ENCODE results near the gene AGAP3.

The AGAP3 gene

DNA sequence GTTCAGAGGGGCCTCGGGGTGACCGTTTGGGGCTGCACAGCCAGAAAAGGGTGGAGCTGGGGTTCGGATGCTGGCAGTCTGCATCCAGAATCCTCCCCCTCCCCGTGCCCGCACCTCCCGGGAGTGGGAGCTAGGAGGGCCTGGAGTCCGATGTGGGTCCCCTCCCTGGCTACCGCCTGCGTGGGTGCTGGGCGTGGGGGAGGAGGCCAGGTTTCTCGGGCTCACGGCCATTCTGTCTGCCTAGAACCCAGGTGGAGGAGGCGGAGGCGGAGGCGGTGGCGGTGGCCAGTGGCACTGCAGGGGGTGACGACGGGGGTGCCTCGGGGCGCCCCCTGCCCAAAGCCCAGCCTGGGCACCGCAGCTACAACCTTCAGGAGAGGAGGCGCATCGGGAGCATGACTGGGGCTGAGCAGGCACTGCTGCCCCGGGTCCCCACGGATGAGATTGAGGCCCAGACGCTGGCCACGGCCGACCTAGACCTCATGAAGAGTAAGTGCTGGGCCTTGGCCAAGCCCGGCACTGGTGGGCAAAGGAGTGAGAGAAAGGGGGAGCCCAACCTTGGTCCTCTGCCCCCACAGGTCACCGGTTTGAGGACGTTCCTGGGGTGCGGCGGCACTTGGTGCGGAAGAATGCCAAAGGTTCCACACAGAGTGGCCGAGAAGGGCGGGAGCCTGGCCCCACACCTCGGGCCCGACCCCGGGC lies 19.9 kb upstream of the AGAP3 start:
- no peak overlapping the region for H3K27ac ChIP-seq
- H3K4me2 ChIP-seq, result no peak overlapping the region
- H3K4me3 ChIP-seq, result no peak overlapping the region
- no peaks in the 10 kb centered on the region for H3K9me3 ChIP-seq (replicated peaks in 1 of 11)
- H3K27me3 ChIP-seq, result no peaks in the 10 kb centered on the region
- H3K4me1 ChIP-seq, result peaks cover 7 to 13% (median 8%) of the 10 kb centered on the region in 10 experiments
- H3K9ac ChIP-seq, result peak overlapping the region in 1 of 11 experiments; percentile 5; a peak in 1 of 22 replicates
- peaks cover 8 to 95% (median 44%) of the 10 kb centered on the region in 11 experiments; a peak in 20 of 22 replicates for H4K20me1 ChIP-seq
- peaks cover 75 to 96% (median 93%) of the 10 kb centered on the region in 11 experiments for H3K36me3 ChIP-seq
- no peak for TF ChIP-seq Cebpa-rat (IDR thresholded peaks at IDR 0.05)

DNA sequence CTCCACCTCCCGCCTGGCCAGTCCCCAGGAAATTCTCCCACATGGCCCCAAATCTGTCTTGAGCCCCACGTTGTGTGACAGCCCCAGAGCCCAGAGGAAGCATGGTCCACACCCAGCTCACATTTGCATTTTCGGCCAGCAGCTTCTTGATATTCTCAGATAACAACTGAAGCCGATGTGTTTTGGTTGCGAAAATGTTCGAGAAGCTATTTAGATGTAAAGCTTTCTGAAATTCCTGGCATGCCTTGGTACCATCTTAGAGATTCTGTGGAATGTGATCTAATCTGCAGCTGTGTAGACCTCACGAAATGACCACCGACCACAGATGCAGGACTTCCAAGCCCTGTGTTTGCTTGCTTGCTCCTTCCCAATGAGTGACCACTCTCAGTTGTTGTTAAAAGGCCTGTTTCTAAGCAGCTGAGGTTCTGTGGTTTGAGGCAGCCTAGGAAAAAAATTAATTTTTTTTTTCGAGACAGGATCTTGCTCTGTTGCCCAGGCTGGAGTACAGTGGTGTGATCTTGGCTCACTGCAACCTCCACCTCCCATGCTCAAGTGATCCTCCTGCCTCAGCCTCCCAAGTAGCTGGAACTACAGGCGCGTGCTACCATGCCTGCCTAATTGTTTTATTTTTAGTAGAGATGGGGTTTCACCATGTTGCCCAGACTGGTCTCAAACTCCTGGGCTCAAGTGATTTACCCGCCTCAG lies 18.1 kb upstream of the AGAP3 start:
- H4K20me1 ChIP-seq, result peaks cover 0 to 97% (median 34%) of the 10 kb centered on the region in 11 experiments; a peak in 16 of 22 replicates
- no peak overlapping the region; a peak in 1 of 22 replicates for H3K9ac ChIP-seq
- H3K36me3 ChIP-seq, result peaks cover 89 to 100% (median 99%) of the 10 kb centered on the region in 11 experiments
- no peak overlapping the region for H3K4me2 ChIP-seq
- H3K4me1 ChIP-seq, result no peaks in the 10 kb centered on the region
- H3K4me3 ChIP-seq, result no peak overlapping the region
- no peaks in the 10 kb centered on the region for H3K27me3 ChIP-seq
- TF ChIP-seq Cebpa-rat (IDR thresholded peaks at IDR 0.05), result no peak
- no peak overlapping the region for H3K27ac ChIP-seq
- H3K9me3 ChIP-seq (replicated peaks in 1 of 11), result no peaks in the 10 kb centered on the region

DNA sequence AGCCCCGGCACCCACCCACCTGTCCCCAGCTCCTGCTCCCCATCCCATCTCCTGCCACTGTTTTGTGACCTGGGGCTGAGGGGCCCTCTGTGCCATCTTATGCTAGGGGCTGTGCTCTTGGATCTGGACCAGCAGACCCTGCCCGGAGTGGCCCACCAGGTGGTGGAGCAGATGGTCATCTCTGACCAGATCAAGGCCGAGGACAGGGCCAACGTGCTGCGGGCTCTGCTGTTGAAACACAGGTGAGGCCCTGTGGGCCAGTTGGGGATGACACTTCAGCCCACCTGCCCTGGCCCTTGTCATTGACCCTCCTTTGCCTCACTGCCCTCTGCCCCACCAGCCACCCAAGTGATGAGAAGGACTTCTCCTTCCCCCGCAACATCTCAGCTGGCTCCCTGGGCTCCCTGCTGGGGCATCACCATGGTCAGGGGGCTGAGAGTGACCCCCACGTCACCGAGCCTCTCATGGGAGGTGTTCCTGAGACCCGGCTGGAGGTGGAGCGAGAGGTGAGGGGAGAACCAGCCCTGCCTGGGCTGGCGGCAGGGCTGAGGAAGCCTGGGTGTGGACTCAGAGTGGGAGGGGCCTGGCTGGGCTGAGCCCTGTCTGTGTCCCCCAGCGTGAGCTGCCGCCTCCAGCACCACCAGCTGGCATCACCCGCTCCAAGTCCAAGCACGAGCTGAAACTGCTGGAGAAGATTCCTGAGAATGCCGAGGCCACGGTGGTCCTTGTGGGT lies 16.3 kb upstream of the AGAP3 start:
- no peak for TF ChIP-seq Cebpa-rat (IDR thresholded peaks at IDR 0.05)
- no peak overlapping the region for H3K9ac ChIP-seq
- peaks cover 99 to 100% (median 100%) of the 10 kb centered on the region in 11 experiments for H3K36me3 ChIP-seq

DNA sequence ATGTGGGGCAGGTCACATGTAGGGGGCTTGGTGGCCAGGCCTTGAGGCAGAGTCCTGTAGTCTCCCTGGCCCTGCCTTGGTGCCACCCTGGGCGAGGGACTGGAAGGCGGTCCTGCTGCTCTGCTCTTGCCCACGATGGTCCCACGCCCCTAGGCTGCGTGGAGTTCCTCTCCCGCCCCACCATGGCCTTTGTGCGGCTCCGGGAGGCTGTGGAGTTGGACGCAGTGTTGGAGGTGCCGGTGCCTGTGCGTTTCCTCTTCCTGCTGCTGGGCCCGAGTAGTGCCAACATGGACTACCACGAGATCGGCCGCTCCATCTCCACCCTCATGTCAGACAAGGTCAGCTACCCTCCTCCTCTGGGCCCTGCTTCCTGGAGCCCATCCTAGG lies 15.7 kb upstream of the AGAP3 start:
- no peak overlapping the region for H3K27ac ChIP-seq
- TF ChIP-seq Cebpa-rat (IDR thresholded peaks at IDR 0.05), result no peak
- H3K4me2 ChIP-seq, result no peak overlapping the region
- no peaks in the 10 kb centered on the region for H3K4me1 ChIP-seq
- peaks cover 99 to 100% (median 100%) of the 10 kb centered on the region in 11 experiments for H3K36me3 ChIP-seq
- no peak overlapping the region for H3K4me3 ChIP-seq
- no peaks in the 10 kb centered on the region for H3K9me3 ChIP-seq (replicated peaks in 1 of 11)
- no peak overlapping the region for H3K9ac ChIP-seq
- peaks cover 6 to 98% (median 40%) of the 10 kb centered on the region in 11 experiments; a peak in 18 of 22 replicates for H4K20me1 ChIP-seq
- no peaks in the 10 kb centered on the region for H3K27me3 ChIP-seq

More for the DNA sequence above, 16.3 kb upstream of the AGAP3 start:
- no peaks in the 10 kb centered on the region for H3K9me3 ChIP-seq (replicated peaks in 1 of 11)
- H3K27me3 ChIP-seq, result no peaks in the 10 kb centered on the region
- no peaks in the 10 kb centered on the region for H3K4me1 ChIP-seq
- no peak overlapping the region for H3K27ac ChIP-seq
- H3K4me2 ChIP-seq, result no peak overlapping the region
- H4K20me1 ChIP-seq, result peaks cover under 1 to 98% (median 40%) of the 10 kb centered on the region in 11 experiments; a peak in 18 of 22 replicates
- H3K4me3 ChIP-seq, result no peak overlapping the region

DNA sequence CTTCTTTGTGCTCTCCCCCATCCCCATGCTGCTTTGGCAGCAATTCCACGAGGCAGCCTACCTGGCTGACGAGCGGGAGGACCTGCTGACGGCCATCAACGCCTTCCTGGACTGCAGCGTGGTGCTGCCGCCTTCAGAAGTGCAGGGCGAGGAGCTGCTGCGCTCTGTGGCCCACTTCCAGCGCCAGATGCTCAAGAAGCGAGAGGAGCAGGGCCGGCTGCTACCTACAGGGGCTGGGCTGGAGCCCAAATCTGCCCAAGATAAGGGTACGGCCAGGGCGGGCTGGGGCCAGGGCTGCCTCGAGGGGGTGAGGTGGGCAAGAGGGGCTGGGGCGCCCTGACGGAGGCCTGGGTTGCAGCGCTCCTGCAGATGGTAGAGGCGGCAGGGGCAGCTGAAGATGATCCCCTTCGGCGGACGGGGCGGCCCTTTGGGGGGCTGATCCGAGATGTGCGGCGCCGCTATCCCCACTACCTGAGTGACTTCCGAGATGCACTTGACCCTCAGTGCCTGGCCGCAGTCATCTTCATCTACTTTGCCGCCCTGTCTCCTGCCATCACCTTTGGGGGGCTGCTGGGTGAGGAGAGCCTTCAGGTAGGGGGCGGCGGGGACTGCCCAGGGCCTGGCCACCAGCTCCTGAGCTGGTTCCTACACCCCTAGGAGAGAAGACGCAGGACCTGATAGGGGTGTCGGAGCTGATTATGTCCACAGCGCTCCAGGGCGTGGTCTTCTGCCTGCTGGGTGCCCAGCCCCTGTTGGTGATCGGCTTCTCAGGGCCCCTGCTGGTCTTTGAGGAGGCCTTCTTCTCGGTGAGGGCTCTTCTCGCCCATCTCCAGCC lies 15.0 kb upstream of the AGAP3 start:
- H3K36me3 ChIP-seq, result peaks cover 99 to 100% (median 100%) of the 10 kb centered on the region in 11 experiments

DNA sequence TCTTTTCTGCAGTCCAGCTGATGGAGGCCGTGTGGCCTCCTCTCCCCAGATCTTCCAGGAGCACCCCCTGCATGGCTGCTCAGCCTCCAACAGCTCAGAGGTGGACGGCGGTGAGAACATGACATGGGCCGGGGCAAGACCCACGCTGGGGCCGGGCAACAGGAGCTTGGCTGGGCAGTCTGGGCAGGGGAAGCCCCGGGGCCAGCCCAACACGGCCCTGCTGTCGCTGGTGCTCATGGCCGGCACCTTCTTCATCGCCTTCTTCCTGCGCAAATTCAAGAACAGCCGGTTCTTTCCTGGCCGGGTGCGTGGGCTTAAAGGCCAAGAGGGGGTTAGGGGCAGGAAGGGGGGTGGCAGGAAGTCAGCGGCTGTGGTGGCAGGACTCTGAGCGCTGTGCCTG lies 12.3 kb upstream of the AGAP3 start:
- Histone ChIP-seq H4K20me1 (peaks cover 15 to 100% (median 63%) of the 10 kb centered on the region in 11 experiments; a peak in 21 of 22 replicates), H3K36me3 (peaks cover 83 to 93% (median 87%) of the 10 kb centered on the region in 11 experiments), H3K9me3 (replicated peaks in 1 of 11) (no peaks in the 10 kb centered on the region), H3K9ac (peak overlapping the region in 1 of 11 experiments; percentile 38; a peak in 1 of 22 replicates), H3K27me3 (no peaks in the 10 kb centered on the region), H3K4me1 (peaks cover 13 to 25% (median 19%) of the 10 kb centered on the region in 10 experiments), H3K4me2 (no peak overlapping the region), H3K27ac (no peak overlapping the region), H3K4me3 (no peak overlapping the region)
- TF ChIP-seq Cebpa-rat (IDR thresholded peaks at IDR 0.05), result no peak

More for the DNA sequence above, 15.0 kb upstream of the AGAP3 start:
- no peaks in the 10 kb centered on the region for H3K4me1 ChIP-seq
- no peak overlapping the region for H3K9ac ChIP-seq
- no peaks in the 10 kb centered on the region for H3K9me3 ChIP-seq (replicated peaks in 1 of 11)
- no peak overlapping the region for H3K4me2 ChIP-seq
- peaks cover 6 to 98% (median 40%) of the 10 kb centered on the region in 11 experiments; a peak in 17 of 22 replicates for H4K20me1 ChIP-seq
- no peak for TF ChIP-seq Cebpa-rat (IDR thresholded peaks at IDR 0.05)
- H3K27ac ChIP-seq, result no peak overlapping the region
- H3K27me3 ChIP-seq, result no peaks in the 10 kb centered on the region
- H3K4me3 ChIP-seq, result no peak overlapping the region

DNA sequence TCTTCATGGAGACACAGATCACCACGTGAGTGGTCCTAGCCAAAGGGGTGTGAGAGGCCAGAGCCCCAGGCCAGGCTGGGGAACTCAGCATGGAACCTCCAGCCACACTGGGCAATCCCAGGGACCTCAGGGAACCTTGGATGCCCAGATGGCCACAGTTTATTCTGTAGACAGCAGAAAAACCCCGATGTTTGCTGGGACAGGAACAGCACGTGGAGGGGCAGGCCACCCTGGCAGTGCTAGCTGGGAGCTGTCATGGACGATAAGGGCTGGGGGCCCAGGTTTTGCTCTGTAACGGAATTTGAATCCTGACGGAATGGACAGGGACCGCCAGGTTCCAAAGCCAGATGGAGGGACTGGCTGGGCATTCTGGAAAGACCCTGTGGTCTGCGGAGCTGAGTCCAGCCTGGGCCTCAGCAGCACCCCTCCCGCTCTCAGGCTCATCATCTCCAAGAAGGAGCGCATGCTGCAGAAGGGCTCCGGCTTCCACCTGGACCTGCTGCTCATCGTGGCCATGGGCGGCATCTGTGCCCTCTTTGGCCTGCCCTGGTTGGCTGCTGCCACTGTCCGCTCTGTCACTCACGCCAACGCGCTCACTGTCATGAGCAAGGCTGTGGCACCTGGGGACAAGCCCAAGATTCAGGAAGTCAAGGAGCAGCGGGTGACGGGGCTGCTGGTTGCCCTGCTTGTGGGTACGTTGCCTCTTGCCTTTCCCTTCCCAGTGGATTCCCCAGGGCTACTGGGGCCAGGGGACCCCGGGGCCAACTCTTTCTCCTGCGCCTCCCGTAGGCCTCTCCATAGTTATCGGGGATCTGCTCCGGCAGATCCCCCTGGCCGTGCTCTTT lies 11.2 kb upstream of the AGAP3 start:
- peaks cover 72 to 90% (median 78%) of the 10 kb centered on the region in 11 experiments for H3K36me3 ChIP-seq
- no peak for TF ChIP-seq Cebpa-rat (IDR thresholded peaks at IDR 0.05)
- H3K9me3 ChIP-seq (replicated peaks in 1 of 11), result no peaks in the 10 kb centered on the region
- H3K27ac ChIP-seq, result no peak overlapping the region
- no peak overlapping the region for H3K4me2 ChIP-seq
- H3K4me3 ChIP-seq, result no peak overlapping the region
- H3K27me3 ChIP-seq, result no peaks in the 10 kb centered on the region
- H3K9ac ChIP-seq, result peak overlapping the region in 1 of 11 experiments; percentile 23; a peak in 2 of 22 replicates
- peaks cover 24 to 35% (median 29%) of the 10 kb centered on the region in 10 experiments for H3K4me1 ChIP-seq
- H4K20me1 ChIP-seq, result peaks cover 5 to 100% (median 66%) of the 10 kb centered on the region in 11 experiments; a peak in 21 of 22 replicates

DNA sequence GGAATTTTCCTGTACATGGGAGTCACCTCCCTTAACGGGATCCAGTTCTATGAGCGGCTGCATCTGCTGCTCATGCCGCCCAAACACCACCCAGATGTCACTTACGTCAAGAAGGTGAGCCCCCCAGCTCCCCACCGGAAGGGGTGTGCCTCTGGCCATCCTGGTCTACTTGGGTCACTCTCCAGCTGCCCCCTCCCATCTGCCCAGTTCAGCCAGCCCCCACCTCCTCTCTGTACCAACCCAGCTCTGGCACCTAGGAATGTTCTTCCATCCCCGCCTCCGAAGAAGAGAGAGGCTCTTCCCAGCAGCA lies 10.7 kb upstream of the AGAP3 start:
- Histone ChIP-seq H3K9me3 (replicated peaks in 1 of 11) (no peaks in the 10 kb centered on the region), H3K27ac (no peak overlapping the region), H3K36me3 (peaks cover 66 to 84% (median 73%) of the 10 kb centered on the region in 11 experiments), H3K27me3 (no peaks in the 10 kb centered on the region), H3K4me3 (no peak overlapping the region), H3K4me2 (no peak overlapping the region), H4K20me1 (peaks cover 5 to 95% (median 65%) of the 10 kb centered on the region in 11 experiments; a peak in 21 of 22 replicates), H3K4me1 (peaks cover 24 to 35% (median 29%) of the 10 kb centered on the region in 10 experiments), H3K9ac (peak overlapping the region in 1 of 11 experiments; percentile 23; a peak in 1 of 22 replicates)
- TF ChIP-seq Cebpa-rat (IDR thresholded peaks at IDR 0.05), result no peak

All from BLaER1 treated with 17β-estradiol and CSF1 and Interleukin-3, amounts not matched to agents 10 nM and 100 nM (cell line).